ENCODE results near the gene TARS1. TPM values are rescaled to one million over a fixed set of nuclear protein-coding genes. Genes with fewer than 3 reads are reported as not detected.

The TARS1 gene
- total RNA-seq, 3 donors from 2014 or later (not counting 1 experiment from before 2014, with no cell fraction given), result 59.9 to 74.8 (median 64.6) TPM

- Histone ChIP-seq H3K27me3 (ENCODE audit: control insufficient read depth, insufficient read depth, low read length) (no peaks in the 10 kb centered on the region), H3K27ac (ENCODE audit: low read length) (no peak overlapping the region), H3K4me1 (ENCODE audit: control insufficient read depth, insufficient read depth, low read length) (peaks cover 11% of the 10 kb centered on the region), H3K36me3 (ENCODE audit: control insufficient read depth, insufficient read depth, low read length) (peaks cover 32% of the 10 kb centered on the region), H3K9me3 (ENCODE audit: control insufficient read depth, insufficient read depth, low read length) (no peaks in the 10 kb centered on the region), H3K4me3 (ENCODE audit: low read length) (no peak overlapping the region)
- Mint-ChIP-seq H3K9me3 (no peaks in the 10 kb centered on the region), H3K36me3 (peaks cover 9% of the 10 kb centered on the region), H3K4me3 (no peak overlapping the region), H3K27me3 (ENCODE audit: low read depth in 2 of 2) (no peaks in the 10 kb centered on the region), H3K4me1 (peaks cover 45 to 46% of the 10 kb centered on the region in 2 donors), H3K27ac (peak overlapping the region; percentile 24 to 38)
- TF ChIP-seq, protein P1, sequence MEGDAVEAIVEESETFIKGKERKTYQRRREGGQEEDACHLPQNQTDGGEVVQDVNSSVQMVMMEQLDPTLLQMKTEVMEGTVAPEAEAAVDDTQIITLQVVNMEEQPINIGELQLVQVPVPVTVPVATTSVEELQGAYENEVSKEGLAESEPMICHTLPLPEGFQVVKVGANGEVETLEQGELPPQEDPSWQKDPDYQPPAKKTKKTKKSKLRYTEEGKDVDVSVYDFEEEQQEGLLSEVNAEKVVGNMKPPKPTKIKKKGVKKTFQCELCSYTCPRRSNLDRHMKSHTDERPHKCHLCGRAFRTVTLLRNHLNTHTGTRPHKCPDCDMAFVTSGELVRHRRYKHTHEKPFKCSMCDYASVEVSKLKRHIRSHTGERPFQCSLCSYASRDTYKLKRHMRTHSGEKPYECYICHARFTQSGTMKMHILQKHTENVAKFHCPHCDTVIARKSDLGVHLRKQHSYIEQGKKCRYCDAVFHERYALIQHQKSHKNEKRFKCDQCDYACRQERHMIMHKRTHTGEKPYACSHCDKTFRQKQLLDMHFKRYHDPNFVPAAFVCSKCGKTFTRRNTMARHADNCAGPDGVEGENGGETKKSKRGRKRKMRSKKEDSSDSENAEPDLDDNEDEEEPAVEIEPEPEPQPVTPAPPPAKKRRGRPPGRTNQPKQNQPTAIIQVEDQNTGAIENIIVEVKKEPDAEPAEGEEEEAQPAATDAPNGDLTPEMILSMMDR (IDR thresholded peaks at IDR 0.05), result no peak
- ATAC-seq (no peak), DNase-seq (no peak)
- intact Hi-C loops (cut with micrococcal nuclease), result no loop called here
These were observed 5.0 kb downstream of the TARS1 start for GRCh38 chr5:33445798-33446197.

- Histone ChIP-seq H3K27ac (ENCODE audit: low read length) (no peak overlapping the region), H3K4me1 (ENCODE audit: control insufficient read depth, insufficient read depth, low read length) (no peaks in the 10 kb centered on the region), H3K9me3 (ENCODE audit: control insufficient read depth, insufficient read depth, low read length) (no peaks in the 10 kb centered on the region), H3K36me3 (ENCODE audit: control insufficient read depth, insufficient read depth, low read length) (peaks cover 36% of the 10 kb centered on the region), H3K4me3 (ENCODE audit: low read length) (no peak overlapping the region), H3K27me3 (ENCODE audit: control insufficient read depth, insufficient read depth, low read length) (no peaks in the 10 kb centered on the region)
- Mint-ChIP-seq H3K36me3 (peaks cover 9% of the 10 kb centered on the region), H3K4me3 (no peak overlapping the region), H3K27ac (peak overlapping the region; percentile 40 to 70), H3K27me3 (ENCODE audit: low read depth in 2 of 2) (no peaks in the 10 kb centered on the region), H3K9me3 (no peaks in the 10 kb centered on the region), H3K4me1 (peaks cover 39 to 43% of the 10 kb centered on the region in 2 donors)
- ATAC-seq, result no peak
- intact Hi-C loops (cut with micrococcal nuclease), result no loop called here
- TF ChIP-seq, protein P1 (IDR thresholded peaks at IDR 0.05), result no peak
- WGBS (ENCODE audit: insufficient coverage), result 100% methylated on average over 2 of the region's 3 CpGs
- DNase-seq, result no peak
These were observed 7.4 kb downstream of the TARS1 start for GRCh38 chr5:33448118-33448517.

GRCh38 chr5:33457126-33457525, 16.4 kb downstream of the TARS1 start:
- Histone ChIP-seq H3K4me3 (ENCODE audit: low read length) (no peak overlapping the region), H3K27ac (ENCODE audit: low read length) (no peak overlapping the region), H3K27me3 (ENCODE audit: control insufficient read depth, insufficient read depth, low read length) (no peaks in the 10 kb centered on the region), H3K4me1 (ENCODE audit: control insufficient read depth, insufficient read depth, low read length) (no peaks in the 10 kb centered on the region), H3K9me3 (ENCODE audit: control insufficient read depth, insufficient read depth, low read length) (no peaks in the 10 kb centered on the region), H3K36me3 (ENCODE audit: control insufficient read depth, insufficient read depth, low read length) (peaks cover 90% of the 10 kb centered on the region)
- no peaks in the 10 kb centered on the region for H3K27me3 Mint-ChIP-seq (ENCODE audit: low read depth in 2 of 2)
- intact Hi-C loops (cut with micrococcal nuclease), result no loop called here
- TF ChIP-seq, protein P1 (IDR thresholded peaks at IDR 0.05), result no peak
- H3K4me1 Mint-ChIP-seq, result peaks cover 0 to 4% of the 10 kb centered on the region in 2 donors
- H3K9me3 Mint-ChIP-seq, result no peaks in the 10 kb centered on the region
- no peak for ATAC-seq
- WGBS (ENCODE audit: insufficient coverage), result 97% methylated on average over 2 of the region's 2 CpGs
- no peak for DNase-seq
- H3K36me3 Mint-ChIP-seq, result peaks cover 32% of the 10 kb centered on the region
- H3K27ac Mint-ChIP-seq, result no peak overlapping the region
- no peak overlapping the region for H3K4me3 Mint-ChIP-seq

DNA sequence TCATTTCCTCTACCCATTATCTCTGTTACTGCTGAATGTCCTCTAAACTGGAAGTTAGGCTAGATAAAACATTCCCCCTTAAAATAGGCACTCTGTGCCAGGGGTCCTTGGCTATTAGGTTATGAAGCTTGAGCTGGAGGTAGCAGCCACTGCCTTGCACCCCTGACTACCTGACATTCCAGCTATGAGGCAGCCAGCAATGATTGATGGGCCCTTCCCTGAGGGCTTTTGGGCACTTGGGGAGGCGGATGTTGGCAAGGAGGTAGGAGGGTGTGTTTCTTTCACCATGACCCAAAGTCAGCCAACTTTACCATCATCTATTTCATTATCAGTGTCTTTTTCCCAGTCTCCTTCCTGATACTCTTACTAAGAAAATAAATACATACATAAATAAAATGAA, 17.1 kb downstream of the TARS1 start:
- DNase-seq (no peak), ATAC-seq (no peak)
- Mint-ChIP-seq H3K4me1 (no peaks in the 10 kb centered on the region), H3K36me3 (peaks cover 38% of the 10 kb centered on the region), H3K27me3 (ENCODE audit: low read depth in 2 of 2) (no peaks in the 10 kb centered on the region), H3K27ac (no peak overlapping the region), H3K9me3 (no peaks in the 10 kb centered on the region), H3K4me3 (no peak overlapping the region)
- Histone ChIP-seq H3K36me3 (ENCODE audit: control insufficient read depth, insufficient read depth, low read length) (peaks cover 93% of the 10 kb centered on the region), H3K9me3 (ENCODE audit: control insufficient read depth, insufficient read depth, low read length) (no peaks in the 10 kb centered on the region), H3K4me3 (ENCODE audit: low read length) (no peak overlapping the region), H3K27ac (ENCODE audit: low read length) (no peak overlapping the region), H3K27me3 (ENCODE audit: control insufficient read depth, insufficient read depth, low read length) (no peaks in the 10 kb centered on the region), H3K4me1 (ENCODE audit: control insufficient read depth, insufficient read depth, low read length) (no peaks in the 10 kb centered on the region)
- intact Hi-C loops (cut with micrococcal nuclease), result no loop called here
- WGBS (ENCODE audit: insufficient coverage), result no CpG with 5 or more reads among the region's 1 CpG
- TF ChIP-seq, protein P1 (IDR thresholded peaks at IDR 0.05), result no peak

All from natural killer cell (primary cell).